ENCODE measurements around the gene C8G. TPM values are rescaled to one million over a fixed set of nuclear protein-coding genes. Genes with fewer than 3 reads are reported as not detected.

The C8G gene
- total RNA-seq, 1 donor from 2014 or later: 0.98 TPM

GRCh38 chr9:136943291-136944211, 1.5 kb upstream of the C8G start:
- Mint-ChIP-seq H3K27ac (ENCODE audit: unreplicated experiment) (no peak overlapping the region), H3K4me3 (peak overlapping the region; percentile 81), H3K9me3 (no peaks in the 10 kb centered on the region), H3K36me3 (ENCODE audit: low read depth) (peaks cover 7% of the 10 kb centered on the region), H3K4me1 (peaks cover 7% of the 10 kb centered on the region), H3K27me3 (ENCODE audit: low read depth) (no peaks in the 10 kb centered on the region)
- peak; percentile 38 for DNase-seq (ENCODE audit: low read depth, low spot score)
- no peak for TF ChIP-seq CTCF (conservative IDR thresholded peaks at IDR 0.05)

DNA sequence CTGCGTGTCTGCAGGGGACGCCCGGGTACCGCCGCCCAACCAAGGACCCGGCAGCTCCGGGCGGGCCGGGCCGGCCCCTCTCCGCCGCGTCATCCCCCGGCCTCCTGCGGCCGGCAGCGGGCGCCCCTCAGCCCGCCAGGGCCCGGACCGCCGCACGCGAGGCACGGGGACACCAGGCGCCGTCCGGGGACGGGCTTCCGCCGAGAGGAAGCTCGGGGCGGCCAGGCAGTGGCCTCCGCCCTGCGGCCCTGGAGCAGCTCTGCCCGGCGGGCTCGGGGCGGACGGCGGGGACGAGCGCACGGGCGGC, 878 bp upstream of the C8G start:
- H3K36me3 Mint-ChIP-seq (ENCODE audit: low read depth): peaks cover 4% of the 10 kb centered on the region
- H3K27ac Mint-ChIP-seq (ENCODE audit: unreplicated experiment): no peak overlapping the region
- no peaks in the 10 kb centered on the region for H3K27me3 Mint-ChIP-seq (ENCODE audit: low read depth)
- peaks cover 4% of the 10 kb centered on the region for H3K4me1 Mint-ChIP-seq
- no peaks in the 10 kb centered on the region for H3K9me3 Mint-ChIP-seq
- H3K4me3 Mint-ChIP-seq: no peak overlapping the region
- TF ChIP-seq CTCF (conservative IDR thresholded peaks at IDR 0.05): no peak
- DNase-seq (ENCODE audit: low read depth, low spot score): no peak

DNA sequence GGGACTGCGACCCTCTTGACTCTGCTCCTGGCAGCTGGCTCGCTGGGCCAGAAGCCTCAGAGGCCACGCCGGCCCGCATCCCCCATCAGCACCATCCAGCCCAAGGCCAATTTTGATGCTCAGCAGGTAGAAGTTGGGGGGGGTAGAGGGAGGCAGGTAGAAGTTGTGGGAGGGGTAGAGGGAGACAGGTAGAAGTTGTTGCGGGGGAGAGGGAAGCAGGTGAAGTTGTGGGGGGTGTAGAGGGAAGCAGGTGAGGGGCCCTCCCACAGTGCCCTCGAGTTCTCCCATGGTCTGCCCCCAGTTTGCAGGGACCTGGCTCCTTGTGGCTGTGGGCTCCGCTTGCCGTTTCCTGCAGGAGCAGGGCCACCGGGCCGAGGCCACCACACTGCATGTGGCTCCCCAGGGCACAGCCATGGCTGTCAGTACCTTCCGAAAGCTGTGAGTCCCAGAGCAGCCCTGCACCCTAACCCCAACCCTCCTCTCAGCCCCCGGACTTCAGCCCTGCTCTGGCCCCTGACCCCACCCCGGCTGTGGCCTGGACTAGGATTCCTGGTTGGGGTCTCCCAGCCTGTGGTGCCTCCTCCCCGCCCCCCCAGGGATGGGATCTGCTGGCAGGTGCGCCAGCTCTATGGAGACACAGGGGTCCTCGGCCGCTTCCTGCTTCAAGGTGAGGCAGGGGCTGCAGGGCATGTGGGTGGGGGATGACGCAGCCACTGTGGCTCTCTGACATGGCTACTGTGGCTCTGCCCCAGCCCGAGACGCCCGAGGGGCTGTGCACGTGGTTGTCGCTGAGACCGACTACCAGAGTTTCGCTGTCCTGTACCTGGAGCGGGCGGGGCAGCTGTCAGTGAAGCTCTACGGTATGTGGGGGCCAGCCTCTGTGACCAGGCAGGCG, 537 bp downstream of the C8G start:
- H3K36me3 Mint-ChIP-seq (ENCODE audit: low read depth): no peaks in the 10 kb centered on the region
- DNase-seq (ENCODE audit: low read depth, low spot score): no peak
- no peaks in the 10 kb centered on the region for H3K27me3 Mint-ChIP-seq (ENCODE audit: low read depth)
- H3K4me3 Mint-ChIP-seq: peak overlapping the region; percentile 23
- H3K27ac Mint-ChIP-seq (ENCODE audit: unreplicated experiment): no peak overlapping the region
- peaks cover 4% of the 10 kb centered on the region for H3K4me1 Mint-ChIP-seq
- no peak for TF ChIP-seq CTCF (conservative IDR thresholded peaks at IDR 0.05)
- no peaks in the 10 kb centered on the region for H3K9me3 Mint-ChIP-seq

DNA sequence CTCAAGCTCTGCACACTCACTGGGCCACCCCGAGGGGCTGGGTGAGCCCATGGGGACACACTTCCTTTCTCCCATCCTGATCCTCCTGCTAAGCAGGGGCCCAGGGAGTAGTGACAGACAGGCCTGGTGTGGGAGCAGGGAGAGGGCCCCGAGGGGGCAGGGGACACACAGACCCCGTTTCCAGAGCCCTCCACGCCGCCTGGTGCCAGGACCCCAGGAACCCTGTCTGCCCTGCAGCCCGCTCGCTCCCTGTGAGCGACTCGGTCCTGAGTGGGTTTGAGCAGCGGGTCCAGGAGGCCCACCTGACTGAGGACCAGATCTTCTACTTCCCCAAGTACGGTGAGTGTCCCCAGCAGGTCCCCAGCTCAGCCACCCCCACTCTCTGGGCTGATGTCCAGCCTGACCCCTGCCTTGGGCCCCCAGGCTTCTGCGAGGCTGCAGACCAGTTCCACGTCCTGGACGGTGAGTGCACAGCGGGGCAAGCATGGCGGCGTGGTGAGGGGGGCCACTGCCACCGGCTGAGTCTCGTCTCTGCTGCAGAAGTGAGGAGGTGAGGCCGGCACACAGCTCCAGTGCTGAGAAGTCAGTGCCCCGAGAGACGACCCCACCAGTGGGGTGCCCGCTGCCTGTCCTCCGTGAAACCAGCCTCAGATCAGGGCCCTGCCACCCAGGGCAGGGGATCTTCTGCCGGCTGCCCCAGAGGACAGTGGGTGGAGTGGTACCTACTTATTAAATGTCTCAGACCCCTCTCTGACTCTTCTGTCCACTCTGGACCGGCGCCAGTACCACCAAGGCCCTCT, 1.4 kb downstream of the C8G start:
- no peaks in the 10 kb centered on the region for H3K9me3 Mint-ChIP-seq

More for the DNA sequence above, 1.4 kb downstream of the C8G start:
- Mint-ChIP-seq H3K27me3 (ENCODE audit: low read depth) (no peaks in the 10 kb centered on the region), H3K4me1 (peaks cover 4% of the 10 kb centered on the region), H3K4me3 (peak overlapping the region; percentile 56), H3K36me3 (ENCODE audit: low read depth) (no peaks in the 10 kb centered on the region), H3K27ac (ENCODE audit: unreplicated experiment) (no peak overlapping the region)
- no peak for DNase-seq (ENCODE audit: low read depth, low spot score)
- no peak for TF ChIP-seq CTCF (conservative IDR thresholded peaks at IDR 0.05)
